GM23248 (cell line): Measurements from ENCODE around the gene NAGS. TPM values are rescaled to one million over a fixed set of nuclear protein-coding genes. Genes with fewer than 3 reads are reported as not detected.
A peak's percentile ranks its signal among the peaks of the same experiment; 100 is the strongest.

Experiments used
- DNase-seq: peaks from one replicate; pipeline ENCODE4 v3.0.0-alpha.2; 2015
- H2AFZ ChIP-seq: fragments of 200-600 bp; sonication (generic); 2 replicates; pipeline ENCODE4 v1.6.1; 2016; ENCODE audit warnings: antibody characterized with exemption
- H3F3A ChIP-seq: fragments of 200-600 bp; sonication (generic); 2 replicates; pipeline ENCODE4 v1.6.1; 2016; ENCODE audit warnings: mild to moderate bottlenecking, antibody characterized with exemption, mixed run types; ENCODE audit not compliant: insufficient read depth
- H3K27ac ChIP-seq: fragments of 200-600 bp; sonication (generic); 2 replicates; pipeline ENCODE4 v1.5.1; 2016; ENCODE audit warnings: mild to moderate bottlenecking
- H3K27me3 ChIP-seq: fragments of 200-600 bp; sonication (generic); replicated peaks from 2 replicates; pipeline ENCODE4 v1.6.1; 2016; ENCODE audit warnings: mild to moderate bottlenecking; ENCODE audit not compliant: insufficient read depth
- H3K36me3 ChIP-seq: fragments of 200-600 bp; sonication (generic); 2 replicates; pipeline ENCODE4 v1.6.1; 2016; ENCODE audit warnings: low read depth, mild to moderate bottlenecking
- H3K4me1 ChIP-seq: fragments of 200-600 bp; sonication (generic); 2 replicates; pipeline ENCODE4 v1.6.1; 2016; ENCODE audit warnings: mild to moderate bottlenecking; ENCODE audit not compliant: insufficient read depth
- H3K4me2 ChIP-seq: fragments of 200-600 bp; sonication (generic); one replicate; pipeline ENCODE4 v1.6.1; 2016; ENCODE audit warnings: mild to moderate bottlenecking; ENCODE audit not compliant: unreplicated experiment
- H3K4me3 ChIP-seq: fragments of 200-600 bp; sonication (generic); 2 replicates; pipeline ENCODE4 v1.5.1; 2016; ENCODE audit warnings: mild to moderate bottlenecking
- H3K79me2 ChIP-seq: fragments of 200-600 bp; sonication (generic); 2 replicates; pipeline ENCODE4 v1.6.1; 2016; ENCODE audit warnings: mild to moderate bottlenecking; ENCODE audit not compliant: insufficient read depth
- H3K9ac ChIP-seq: fragments of 200-600 bp; sonication (generic); 2 replicates; pipeline ENCODE4 v1.6.1; 2016; ENCODE audit warnings: mild to moderate bottlenecking
- H3K9me2 ChIP-seq: fragments of 200-600 bp; sonication (generic); 2 replicates; pipeline ENCODE4 v1.6.1; 2016; ENCODE audit warnings: mixed run types, mild to moderate bottlenecking, moderate library complexity; ENCODE audit not compliant: insufficient read depth
- H3K9me3 ChIP-seq: fragments of 200-600 bp; sonication (generic); one replicate; pipeline ENCODE4 v1.6.1; 2017; ENCODE audit warnings: low read depth
- H4K20me1 ChIP-seq: fragments of 200-600 bp; sonication (generic); 2 replicates; pipeline ENCODE4 v1.6.0; 2016; ENCODE audit not compliant: insufficient read depth
- EZH2 ChIP-seq: fragments of 200-600 bp; sonication (generic); IDR thresholded peaks from 2 replicates; pipeline ENCODE4 v1.6.1; 2018; ENCODE audit warnings: antibody characterized with exemption, mild to moderate bottlenecking; ENCODE audit not compliant: insufficient read depth, poor library complexity, severe bottlenecking
- EZH2phosphoT487 ChIP-seq: fragments of 200-600 bp; sonication (generic); IDR thresholded peaks from 2 replicates; pipeline ENCODE4 v1.6.1; 2018; ENCODE audit warnings: antibody characterized with exemption, moderate library complexity, mild to moderate bottlenecking, low read depth; ENCODE audit not compliant: insufficient read depth
- WGBS, 2 experiments: methylation state at CpG; one replicate each; pipeline ENCODE4 v1.1.6; 2015 to 2017; ENCODE audit warnings: low lambda C conversion rate in 2 of 2, low coverage in 1 of 2; ENCODE audit errors: missing lambda C conversion rate in 2 of 2; 5-methylcytosine and 5-hydroxymethylcytosine counted together
- in situ Hi-C: fragments of 300-500 bp; cut with MboI; formaldehyde crosslinking; loops from 2 replicates; pipeline ENCODE4 v1.15.0; 2020
- polyA plus RNA-seq: library from polyadenylated mRNA; unstranded; fragments of >200 nt; fragmentation: Nextera tagmentation; extraction: Ambion mirVana; gene quantifications from 2 replicates; pipeline ENCODE4 v1.2.1, GENCODE V29; 2016
- total RNA-seq: library from RNA; depleted of rRNA; stranded (reverse); fragments of >200 nt; shearing (Covaris generic); gene quantifications from 2 replicates; pipeline ENCODE4 v1.2.3, GENCODE V29; 2014

Gene NAGS
- total and polyA plus RNA-seq, 2 experiments from 2014 or later = 1.6 to 1.8 TPM

DNA sequence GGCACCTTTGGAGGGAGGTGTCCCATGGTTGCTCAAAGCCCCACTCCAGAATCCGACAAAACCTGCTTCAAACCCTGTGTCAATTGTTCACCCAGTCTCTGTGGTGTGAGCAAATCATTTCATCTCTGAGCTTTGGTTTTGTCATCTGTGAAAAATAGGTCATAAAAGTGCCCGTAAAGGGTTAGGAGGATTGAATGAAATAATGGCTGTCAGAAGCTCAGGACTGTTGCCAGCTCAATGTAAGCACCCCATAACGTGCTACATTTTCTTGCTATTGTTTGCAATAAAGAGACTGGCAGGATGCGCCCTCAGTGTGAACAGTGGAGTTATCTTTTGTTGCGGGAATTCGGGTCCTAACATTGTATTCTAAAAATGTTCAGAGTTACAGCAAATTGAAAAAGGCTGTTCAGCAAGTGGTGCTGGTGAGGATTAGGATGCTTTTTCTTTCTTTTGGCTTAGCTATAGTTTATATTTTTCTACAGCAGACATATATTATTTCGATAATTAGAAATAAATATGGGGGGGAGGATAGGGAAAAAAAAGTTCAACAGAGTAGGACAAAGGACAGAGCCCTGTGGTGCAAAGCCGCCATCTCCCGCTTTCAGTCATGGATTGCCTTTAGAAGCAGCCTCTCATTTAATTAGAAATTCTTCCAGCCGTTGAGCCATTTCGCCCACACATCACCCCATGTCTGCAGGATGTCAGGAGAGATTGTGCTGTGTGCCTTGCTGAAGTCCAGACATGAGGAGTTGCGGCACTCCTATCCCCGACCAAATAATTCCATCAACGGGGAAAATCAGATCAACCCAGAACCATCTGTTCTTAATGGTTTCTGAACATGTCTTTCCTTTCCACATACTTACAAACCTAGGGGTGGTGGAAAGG, 29.8 kb upstream of the NAGS start:
- Histone ChIP-seq H3K79me2 (no peaks in the 10 kb centered on the region), H2AFZ (no peak overlapping the region), H4K20me1 (no peaks in the 10 kb centered on the region), H3F3A (no peaks in the 10 kb centered on the region; the same call in 1 of the 2 replicates), H3K4me2 (no peak overlapping the region), H3K9ac (no peak overlapping the region), H3K27me3 (peaks cover 34% of the 10 kb centered on the region), H3K36me3 (no peaks in the 10 kb centered on the region), H3K27ac (no peak overlapping the region), H3K4me3 (no peak overlapping the region), H3K9me3 (no peaks in the 10 kb centered on the region), H3K9me2 (no peaks in the 10 kb centered on the region), H3K4me1 (no peaks in the 10 kb centered on the region)
- in situ Hi-C loops = no loop called here
- WGBS, 2 experiments = 8% methylated on average over 14 of the region's 14 CpGs
- no peak for TF ChIP-seq EZH2phosphoT487
- TF ChIP-seq EZH2 = peak; percentile 80
- peak; percentile 19 for DNase-seq

DNA sequence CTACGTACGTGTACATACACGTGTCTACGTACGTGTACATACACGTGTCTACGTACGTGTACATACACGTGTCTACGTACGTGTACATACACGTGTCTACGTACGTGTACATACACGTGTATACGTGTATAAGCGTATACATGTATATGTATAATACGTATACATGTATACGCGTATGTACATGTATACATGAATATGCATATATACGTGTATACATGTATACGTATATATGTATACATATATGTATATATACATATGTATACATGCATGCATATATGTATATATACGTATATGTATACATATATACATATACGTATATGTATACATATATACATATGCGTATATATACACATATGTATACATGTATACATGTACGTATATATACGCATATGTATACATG, 28.5 kb upstream of the NAGS start:
- Histone ChIP-seq H3K4me3 (no peak overlapping the region), H3K79me2 (no peaks in the 10 kb centered on the region), H3K27me3 (peaks cover 34% of the 10 kb centered on the region), H2AFZ (no peak overlapping the region), H3K9me2 (no peaks in the 10 kb centered on the region), H3K27ac (no peak overlapping the region), H3K4me2 (no peak overlapping the region), H3K9me3 (no peaks in the 10 kb centered on the region), H3K9ac (no peak overlapping the region), H3K36me3 (no peaks in the 10 kb centered on the region), H3K4me1 (no peaks in the 10 kb centered on the region), H4K20me1 (no peaks in the 10 kb centered on the region), H3F3A (no peaks in the 10 kb centered on the region; the same call in 1 of the 2 replicates)
- TF ChIP-seq EZH2phosphoT487 (no peak), EZH2 (no peak)
- 73 to 81% methylated on average over 12 to 22 of the region's 27 CpGs for WGBS, 2 experiments
- in situ Hi-C loops = no loop called here
- no peak for DNase-seq

DNA sequence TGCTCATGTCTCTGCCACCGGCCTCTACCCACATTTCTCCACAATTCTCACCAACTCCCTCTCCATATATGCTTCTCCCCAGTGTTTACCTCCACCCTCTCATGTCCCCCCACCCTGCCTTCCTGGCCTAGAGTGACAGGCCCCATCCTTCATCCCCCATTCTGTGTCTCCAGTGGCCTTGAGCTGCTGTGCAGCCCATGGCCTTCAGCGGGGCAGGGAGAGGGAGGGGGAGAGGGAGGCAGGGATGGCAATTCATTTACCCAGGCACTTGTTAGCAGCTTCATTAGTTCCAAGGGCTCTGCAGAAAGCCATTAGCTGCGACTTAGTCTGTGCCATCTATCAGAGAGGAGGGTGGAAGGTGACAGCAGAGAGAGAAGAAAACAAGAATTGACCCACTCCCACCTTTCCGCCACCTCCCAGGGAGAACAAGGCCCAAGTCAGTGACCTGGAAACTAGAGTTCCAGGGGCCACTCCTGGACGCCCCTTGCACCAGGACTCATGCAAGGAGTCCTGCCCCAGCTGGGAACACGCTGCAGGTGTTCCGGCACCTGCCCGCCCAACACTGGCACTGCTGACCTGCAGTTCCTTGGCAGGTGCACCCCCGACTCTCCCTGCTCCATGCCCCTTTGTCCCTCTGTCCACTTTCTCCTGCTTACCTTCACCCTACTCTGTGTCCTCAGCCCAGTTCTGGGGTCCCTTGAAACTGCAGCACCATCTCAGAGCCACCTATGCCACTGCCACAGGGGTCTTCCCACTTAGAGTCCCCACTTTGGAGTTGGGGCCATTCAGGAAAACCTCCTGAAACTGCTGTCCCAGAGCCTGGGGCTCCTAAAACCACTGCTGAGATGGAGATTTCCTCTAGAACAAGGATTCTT, 27.2 kb upstream of the NAGS start:
- H3K9me2 ChIP-seq = no peaks in the 10 kb centered on the region
- no peak for DNase-seq
- no peaks in the 10 kb centered on the region; the same call in 1 of the 2 replicates for H3F3A ChIP-seq
- H3K4me3 ChIP-seq = no peak overlapping the region
- no peaks in the 10 kb centered on the region for H3K9me3 ChIP-seq
- no peak overlapping the region for H2AFZ ChIP-seq
- no peaks in the 10 kb centered on the region for H3K4me1 ChIP-seq
- H3K9ac ChIP-seq = no peak overlapping the region
- H3K36me3 ChIP-seq = no peaks in the 10 kb centered on the region
- in situ Hi-C loops = no loop called here
- H3K27me3 ChIP-seq = peaks cover 41% of the 10 kb centered on the region
- H3K27ac ChIP-seq = no peak overlapping the region
- H3K4me2 ChIP-seq = no peak overlapping the region
- H4K20me1 ChIP-seq = no peaks in the 10 kb centered on the region
- H3K79me2 ChIP-seq = no peaks in the 10 kb centered on the region
- TF ChIP-seq EZH2 (no peak), EZH2phosphoT487 (no peak)
- WGBS, 2 experiments = 67 to 71% methylated on average over 9 of the region's 9 CpGs

DNA sequence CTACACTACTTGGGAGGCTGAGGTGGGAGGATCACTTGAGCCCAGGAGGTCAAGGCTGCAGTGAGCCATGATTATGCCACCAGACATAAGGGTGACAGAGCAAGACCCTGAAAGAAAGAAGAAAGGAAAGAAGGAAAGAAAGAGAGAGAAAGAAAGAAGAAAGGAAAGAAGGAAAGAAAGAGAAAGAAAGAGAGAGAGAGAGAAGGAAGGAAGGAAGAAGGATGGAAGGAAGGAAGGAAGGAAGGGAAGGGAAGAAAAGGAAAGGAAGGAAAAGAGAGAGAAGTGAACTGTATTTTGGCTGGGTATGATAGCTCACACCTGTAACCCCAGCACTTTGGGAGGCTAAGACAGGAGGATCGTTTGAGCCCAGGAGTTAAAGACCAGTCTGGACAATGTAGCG, 26.3 kb upstream of the NAGS start:
- Histone ChIP-seq H3F3A (no peaks in the 10 kb centered on the region; the same call in 1 of the 2 replicates), H3K27me3 (peaks cover 49% of the 10 kb centered on the region), H3K9me2 (no peaks in the 10 kb centered on the region), H3K9ac (no peak overlapping the region), H4K20me1 (no peaks in the 10 kb centered on the region), H2AFZ (no peak overlapping the region), H3K4me3 (no peak overlapping the region), H3K27ac (no peak overlapping the region), H3K4me2 (no peak overlapping the region), H3K36me3 (no peaks in the 10 kb centered on the region), H3K9me3 (no peaks in the 10 kb centered on the region), H3K79me2 (no peaks in the 10 kb centered on the region), H3K4me1 (no peaks in the 10 kb centered on the region)
- TF ChIP-seq EZH2 = no peak
- no peak for TF ChIP-seq EZH2phosphoT487
- DNase-seq = no peak
- WGBS, 2 experiments = 79 to 92% methylated on average over 2 of the region's 2 CpGs
- in situ Hi-C loops = no loop called here
